H1 (cell line): ENCODE measurements around the gene CHST10. TPM values are rescaled to one million over a fixed set of nuclear protein-coding genes. Genes with fewer than 3 reads are reported as not detected.
A peak's percentile ranks its signal among the peaks of the same experiment; 100 is the strongest.

ENCODE experiments used
- CTCF ChIA-PET: fragments of 300-600 bp; sonication (Branson Sonifier 250); formaldehyde crosslinking; loops from one replicate; lab custom pipeline; 2021; ENCODE audit not compliant: partially characterized antibody; lab: Charles Lee
- POLR2A ChIA-PET: fragments of 300-600 bp; sonication (Branson Sonifier 250); formaldehyde crosslinking; loops from one replicate; lab custom pipeline; 2021; ENCODE audit warnings: inconsistent platforms; ENCODE audit not compliant: partially characterized antibody; lab: Charles Lee
- DNase-seq, 2 experiments: peaks; one replicate each; pipeline versions ENCODE4 v3.0.0 to v3.0.0-alpha.2; 2010 to 2022; ENCODE audit warnings: low spot score in 2 of 2, low read depth in 1 of 2, mixed read lengths in 1 of 2
- FAIRE-seq: peaks from 2 replicates; lab custom pipeline; 2011; peaks lifted over from hg19 to GRCh38; lab: Jason Lieb, UNC
- H2AFZ ChIP-seq: 2 replicates; pipeline ENCODE4 v1.8.1; 2012; ENCODE audit warnings: low read length, inconsistent platforms
- H2AK5ac ChIP-seq: 2 replicates; pipeline ENCODE4 v1.6.1; 2013; ENCODE audit warnings: low read depth, low read length
- H2BK120ac ChIP-seq: replicated peaks from 2 replicates; pipeline ENCODE3; 2013; ENCODE audit warnings: low read depth, low read length, inconsistent platforms
- H2BK12ac ChIP-seq: 2 replicates; pipeline ENCODE4 v1.6.1; 2013; ENCODE audit warnings: low read depth, low read length
- H2BK15ac ChIP-seq: 2 replicates; pipeline ENCODE4 v1.6.1; 2013; ENCODE audit warnings: low read length
- H2BK20ac ChIP-seq: 2 replicates; pipeline ENCODE4 v1.6.1; 2013; ENCODE audit warnings: low read length
- H2BK5ac ChIP-seq: 2 replicates; pipeline ENCODE4 v1.6.1; 2013; ENCODE audit warnings: low read depth, low read length
- H3K14ac ChIP-seq: 2 replicates; pipeline ENCODE4 v1.6.1; 2013; ENCODE audit warnings: inconsistent platforms; ENCODE audit not compliant: insufficient read length
- H3K18ac ChIP-seq: 2 replicates; pipeline ENCODE4 v1.6.1; 2013; ENCODE audit warnings: low read length; ENCODE audit errors: extremely low read depth
- H3K23ac ChIP-seq: 2 replicates; pipeline ENCODE4 v1.6.1; 2013; ENCODE audit warnings: inconsistent platforms; ENCODE audit not compliant: insufficient read length
- H3K23me2 ChIP-seq: 2 replicates; pipeline ENCODE4 v1.6.1; 2013; ENCODE audit warnings: low read depth, low read length
- H3K27ac ChIP-seq: 2 replicates; pipeline ENCODE4 v1.6.1; 2011; ENCODE audit warnings: low read depth, low read length, inconsistent platforms
- H3K27me3 ChIP-seq, 4 experiments: replicated peaks in 1 of 4; 1 replicate in 1 of 4; 2 replicates in 3 of 4; pipeline versions ENCODE4 v1.6.1 to v1.8.1; 2011 to 2013; ENCODE audit warnings: low read length in 3 of 4, mild to moderate bottlenecking in 3 of 4, inconsistent platforms in 2 of 4, mixed read lengths in 2 of 4, moderate library complexity in 1 of 4; ENCODE audit not compliant: control insufficient read depth in 3 of 4, insufficient read depth in 3 of 4; ENCODE audit errors: extremely low read depth in 1 of 4
- H3K36me3 ChIP-seq, 4 experiments: 2 replicates each; pipeline versions ENCODE4 v1.6.1 to v1.8.1; 2011 to 2013; ENCODE audit warnings: mild to moderate bottlenecking in 4 of 4, low read length in 3 of 4, moderate library complexity in 2 of 4, control low read depth in 1 of 4, inconsistent platforms in 1 of 4; ENCODE audit not compliant: insufficient read depth in 4 of 4, control insufficient read depth in 2 of 4
- H3K4ac ChIP-seq: replicated peaks from 2 replicates; pipeline ENCODE3; 2013; ENCODE audit warnings: low read length, low read depth, mixed read lengths, inconsistent platforms; ENCODE audit not compliant: insufficient read length
- H3K4me1 ChIP-seq, 4 experiments: replicated peaks in 1 of 4; 1 replicate in 1 of 4; 2 replicates in 3 of 4; pipeline versions ENCODE4 v1.6.1 to v1.8.1; 2011 to 2013; ENCODE audit warnings: low read length in 3 of 4, inconsistent platforms in 2 of 4, mixed read lengths in 1 of 4; ENCODE audit not compliant: insufficient read depth in 4 of 4, control insufficient read depth in 3 of 4
- H3K4me2 ChIP-seq, 2 experiments: 2 replicates each; pipeline versions ENCODE4 v1.6.1 to v1.8.1; 2011 to 2013; ENCODE audit warnings: low read depth in 2 of 2, low read length in 2 of 2, control low read depth in 1 of 2, inconsistent platforms in 1 of 2, mild to moderate bottlenecking in 1 of 2; ENCODE audit not compliant: insufficient read depth in 1 of 2
- H3K4me3 ChIP-seq, 4 experiments: fragments of 200-600, 300-600 bp in 1 of 4; sonication (generic), shearing (Covaris generic), sonication (Bioruptor Twin) in 1 of 4; 2 replicates each; pipeline versions ENCODE4 v1.5.1 to v1.8.1; 2011 to 2016; ENCODE audit warnings: low read length in 4 of 4, low read depth in 3 of 4, control low read depth in 2 of 4, inconsistent platforms in 2 of 4, mild to moderate bottlenecking in 2 of 4, mixed read lengths in 1 of 4, moderate library complexity in 1 of 4; ENCODE audit not compliant: insufficient read depth in 2 of 4; ENCODE audit errors: extremely low read depth in 1 of 4
- H3K56ac ChIP-seq: replicated peaks from 2 replicates; pipeline ENCODE3; 2013; ENCODE audit warnings: low read depth, mild to moderate bottlenecking, mixed read lengths, low read length, inconsistent platforms; ENCODE audit not compliant: insufficient read length
- H3K79me1 ChIP-seq: 2 replicates; pipeline ENCODE4 v1.6.1; 2013; ENCODE audit warnings: low read depth, low read length, control low read depth
- H3K79me2 ChIP-seq, 2 experiments: 2 replicates each; pipeline versions ENCODE4 v1.6.1 to v1.8.1; 2012 to 2013; ENCODE audit warnings: low read length in 2 of 2, mild to moderate bottlenecking in 2 of 2, inconsistent platforms in 1 of 2; ENCODE audit not compliant: insufficient read depth in 2 of 2, control insufficient read depth in 1 of 2
- H3K9ac ChIP-seq, 4 experiments: replicated peaks in 1 of 4; 1 replicate in 1 of 4; 2 replicates in 3 of 4; pipeline versions ENCODE4 v1.6.1 to v1.8.1; 2011 to 2013; ENCODE audit warnings: low read depth in 3 of 4, low read length in 3 of 4, control low read depth in 2 of 4, mild to moderate bottlenecking in 2 of 4, moderate library complexity in 2 of 4, inconsistent platforms in 1 of 4; ENCODE audit errors: extremely low read depth in 1 of 4
- H3K9me3 ChIP-seq, 2 experiments: 2 replicates each; pipeline versions ENCODE4 v1.6.1 to v1.8.1; 2012 to 2013; ENCODE audit warnings: mild to moderate bottlenecking in 2 of 2, moderate library complexity in 2 of 2, control low read depth in 1 of 2, inconsistent platforms in 1 of 2, low read depth in 1 of 2, low read length in 1 of 2, mixed read lengths in 1 of 2; ENCODE audit not compliant: insufficient read depth in 2 of 2
- H4K20me1 ChIP-seq, 2 experiments: replicated peaks in 1 of 2; 2 replicates each; pipeline versions ENCODE3 to v1.8.1; 2011 to 2013; ENCODE audit warnings: inconsistent platforms in 2 of 2, low read length in 2 of 2, mild to moderate bottlenecking in 1 of 2; ENCODE audit not compliant: insufficient read depth in 2 of 2, control insufficient read depth in 1 of 2
- H4K5ac ChIP-seq: 2 replicates; pipeline ENCODE4 v1.6.1; 2013; ENCODE audit warnings: low read length, low read depth, mixed read lengths, inconsistent platforms; ENCODE audit not compliant: insufficient read length
- H4K8ac ChIP-seq: 2 replicates; pipeline ENCODE4 v1.8.0; 2013; ENCODE audit warnings: mild to moderate bottlenecking, moderate library complexity, low read length, inconsistent platforms; ENCODE audit not compliant: insufficient read depth; ENCODE audit errors: extremely low read depth
- H4K91ac ChIP-seq: replicated peaks from 2 replicates; pipeline ENCODE3; 2013; ENCODE audit warnings: low read length, mixed read lengths, inconsistent platforms; ENCODE audit not compliant: insufficient read length
- BACH1 ChIP-seq: IDR thresholded peaks from 2 replicates; pipeline ENCODE4 v1.6.1; 2012; ENCODE audit warnings: low read length, improper control_type of control experiment
- CREB1 ChIP-seq: IDR thresholded peaks from 2 replicates; pipeline ENCODE4 v1.6.1; 2012; ENCODE audit warnings: inconsistent platforms
- HDAC2 ChIP-seq, 2 experiments: fragments of 300-600 bp in 1 of 2; sonication (generic) in 1 of 2; IDR thresholded peaks; 2 replicates each; pipeline ENCODE4 v1.6.1; 2011 to 2012; ENCODE audit warnings: low read depth in 2 of 2, low read length in 2 of 2, mild to moderate bottlenecking in 2 of 2, moderate library complexity in 2 of 2, borderline replicate concordance in 1 of 2, inconsistent platforms in 1 of 2
- KDM4A ChIP-seq: IDR thresholded peaks from one replicate; pipeline ENCODE4 v1.7.1; 2012; ENCODE audit warnings: low read depth, mild to moderate bottlenecking, moderate library complexity, low read length, inconsistent platforms; ENCODE audit not compliant: severe bottlenecking
- MAX ChIP-seq: IDR thresholded peaks from 2 replicates; pipeline ENCODE4 v1.6.1; 2012; ENCODE audit warnings: inconsistent platforms
- WGBS, 2 experiments: shearing (Covaris generic) in 1 of 2; methylation state at CpG; one replicate each; pipeline versions ENCODE4 v1.1.6 to v1.1.7; 2013 to 2015; ENCODE audit warnings: low lambda C conversion rate in 2 of 2, mixed read lengths in 2 of 2, inconsistent platforms in 1 of 2, low coverage in 1 of 2, missing lambda C conversion rate in 1 of 2; ENCODE audit not compliant: insufficient replicate concordance in 2 of 2, insufficient coverage in 1 of 2, insufficient read length in 1 of 2; ENCODE audit errors: extremely low coverage in 1 of 2, missing lambda C conversion rate in 1 of 2; 5-methylcytosine and 5-hydroxymethylcytosine counted together
- long read RNA-seq, 2 experiments: library from RNA in 1 of 2; library from capped mRNA in 1 of 2; stranded (forward); transcript quantifications; one replicate each; pipeline ENCODE4 v2.0.0, GENCODE V29; 2021; ENCODE audit warnings: inconsistent platforms in 1 of 2
- polyA minus RNA-seq, 3 experiments: library from RNA; depleted of rRNA, polyadenylated mRNA; stranded (reverse); fragments of >200 nt; gene quantifications; 1 replicate in 2 of 3; 2 replicates in 1 of 3; pipeline ENCODE4 v1.2.3, GENCODE V29; 2011
- polyA plus RNA-seq, 7 experiments: library from polyadenylated mRNA; depleted of rRNA in 3 of 7; stranded (reverse) in 5 of 7; unstranded in 2 of 7; fragments of >200 nt in 5 of 7; fragments of 200-250 nt in 2 of 7; gene quantifications; 1 replicate in 5 of 7; 2 replicates in 1 of 7; 4 replicates in 1 of 7; pipeline versions ENCODE4 v1.2.1 to v1.2.3, GENCODE V29; 2011 to 2013; ENCODE audit warnings: missing spikeins in 2 of 7, mixed read lengths in 2 of 7
- total RNA-seq: library from RNA; stranded (reverse); fragmentation: NEBNext Ultra II Directional; extraction: Animal tissue kit (Norgen Biotek cat#: 25700); gene quantifications from 2 replicates; pipeline ENCODE4 v1.2.1, GENCODE V29; 2021

The CHST10 gene
- total RNA-seq (29.1 and 34.1 TPM in 2 replicates), polyA plus RNA-seq (2011; rRNA removed) (23.1 and 27.3 TPM in 2 replicates), polyA minus RNA-seq (2011; rRNA and poly(A)+ RNA removed) (38.5 and 45.6 TPM in 2 replicates)
- polyA plus RNA-seq (2011; cell fraction: cytosol; rRNA removed) = 31.1 TPM
- polyA plus RNA-seq (2011; cell fraction: nucleus; rRNA removed) = 28.8 TPM
- polyA plus RNA-seq (2012, experiment 1 of 2) = 29.7 to 34.4 TPM (median 32.0 TPM) in 4 replicates
- polyA plus RNA-seq (2012, experiment 2 of 2) = 21.4 TPM
- polyA plus RNA-seq (2013, experiment 1 of 2) = 24.0 TPM
- polyA plus RNA-seq (2013, experiment 2 of 2) = 28.0 TPM
- polyA minus RNA-seq (2011; cell fraction: cytosol; rRNA and poly(A)+ RNA removed) = 15.8 TPM
- polyA minus RNA-seq (2011; cell fraction: nucleus; rRNA and poly(A)+ RNA removed) = 23.7 TPM
- long read RNA-seq, experiment 1, partial matches to known transcripts = 1 of 18 reads
- long read RNA-seq, experiment 1, other reads (novel, unspliced or antisense) = 13 of 18 reads
- long read RNA-seq, experiment 2, partial matches to known transcripts = 1 of 27 reads
- long read RNA-seq, experiment 2, other reads (novel, unspliced or antisense) = 26 of 27 reads

- Histone ChIP-seq H3K23ac (no peak within 1 kb of the TSS), H3K9me3 (no peaks in the 10 kb centered on the region), H3K18ac (peak within 1 kb of the TSS; percentile 51), H3K79me1 (peaks cover 8% of the 10 kb centered on the region; the same call in 1 of the 2 replicates), H3K56ac (no peak within 1 kb of the TSS), H4K5ac (peak within 1 kb of the TSS; percentile 12), H3K79me2 (peaks cover 3 to 29% of the 10 kb centered on the region in 2 experiments; a peak in 3 of 4 replicates), H3K23me2 (peaks cover 7% of the 10 kb centered on the region), H2BK12ac (0 out of 2 replicates have a peak within 1 kb of the TSS, but pooled peaks have one; percentile 40), H3K4me2 (peak within 1 kb of the TSS; percentile 93 to 97), H2BK15ac (no peak within 1 kb of the TSS), H3K4me1 (peaks cover 10 to 27% (median 20%) of the 10 kb centered on the region in 4 experiments; a peak in 5 of 7 replicates), H3K27me3 (no peaks in the 10 kb centered on the region), H4K91ac (no peak within 1 kb of the TSS), H4K20me1 (peaks cover 0 to 4% of the 10 kb centered on the region in 2 experiments), H4K8ac (peak within 1 kb of the TSS; percentile 77; the same call in 1 of the 2 replicates), H3K14ac (no peak within 1 kb of the TSS), H3K27ac (peak within 1 kb of the TSS; percentile 63; the same call in 1 of the 2 replicates), H2BK5ac (no peak within 1 kb of the TSS; the same call in 1 of the 2 replicates), H2BK120ac (peak within 1 kb of the TSS; percentile 52), H3K36me3 (peaks cover 0 to 3% (median 0%) of the 10 kb centered on the region in 4 experiments; a peak in 3 of 8 replicates), H2BK20ac (no peak within 1 kb of the TSS), H3K4ac (peak within 1 kb of the TSS; percentile 2), H2AFZ (peak within 1 kb of the TSS; percentile 92), H3K4me3 (peak within 1 kb of the TSS; percentile 75 to 95 (median 80)), H3K9ac (peak within 1 kb of the TSS; percentile 64 to 80 (median 70)), H2AK5ac (peak within 1 kb of the TSS; percentile 29; the same call in 1 of the 2 replicates)
- FAIRE-seq (no peak), DNase-seq (peak in 1 of 2 experiments; percentile 73)
- 1% methylated on average over 72 of the region's 88 CpGs; no CpG with 5 or more reads in 1 of the 2 experiments for WGBS, 2 experiments
- ChIA-PET POLR2A (interaction anchor here (1.2 to 1.4 kb wide), 2 partner anchors 10 to 14 kb away, joined by 4 to 5 read pairs; no protein-coding TSS in a partner anchor), CTCF (interaction anchor here (1.6 kb wide), 1 partner anchor 153 kb away, joined by 3 read pairs; no protein-coding TSS in a partner anchor)
- TF ChIP-seq MAX = peak; percentile 71
- TF ChIP-seq CREB1 = no peak
- TF ChIP-seq KDM4A = peak; percentile 59
- TF ChIP-seq HDAC2 (IDR thresholded peaks at IDR 0.05; ENCODE audit: borderline replicate concordance in 1 of 2, low read depth in 2 of 2, low read length in 2 of 2) = peak; percentile 75 to 88; a peak in 3 of 4 replicates
- peak; percentile 64; the same call in 1 of the 2 replicates for TF ChIP-seq BACH1
Observed at GRCh38 chr2:100416935-100417710, at the start of gene CHST10. Gene CHST10 (minus strand): TSS chr2:100417668. CDS start chr2:100406675, 10,993 bp downstream.
